HUES6 (cell line): ENCODE results near the gene GGCX.

Experiments
- H3K27ac ChIP-seq: 2 replicates; pipeline ENCODE4 v1.7.0; 2013; ENCODE audit warnings: low read depth, mild to moderate bottlenecking, low read length, inconsistent platforms
- H3K27me3 ChIP-seq: 2 replicates; pipeline ENCODE4 v1.6.1; 2013; ENCODE audit warnings: low read length; ENCODE audit not compliant: control insufficient read depth, insufficient read depth
- H3K36me3 ChIP-seq: 2 replicates; pipeline ENCODE4 v1.6.1; 2013; ENCODE audit warnings: low read length; ENCODE audit not compliant: control insufficient read depth, insufficient read depth
- H3K4me1 ChIP-seq: 2 replicates; pipeline ENCODE4 v1.6.1; 2013; ENCODE audit warnings: low read length; ENCODE audit not compliant: control insufficient read depth, insufficient read depth
- H3K4me3 ChIP-seq: 2 replicates; pipeline ENCODE4 v1.5.1; 2013; ENCODE audit warnings: low read depth, low read length
- H3K9ac ChIP-seq: one replicate; pipeline ENCODE4 v1.6.1; 2013; ENCODE audit warnings: mild to moderate bottlenecking, low read length
- H3K9me3 ChIP-seq: 2 replicates; pipeline ENCODE4 v1.6.1; 2013; ENCODE audit warnings: low read depth, low read length; ENCODE audit not compliant: control insufficient read depth, insufficient read depth

Gene GGCX

GRCh38 chr2:85591563-85591962 is 30.3 kb upstream of the GGCX start:
- no peaks in the 10 kb centered on the region; the same call in 1 of the 2 replicates for H3K4me1 ChIP-seq
- H3K27ac ChIP-seq: no peak overlapping the region
- H3K4me3 ChIP-seq: no peak overlapping the region
- H3K27me3 ChIP-seq: no peaks in the 10 kb centered on the region
- H3K9me3 ChIP-seq: no peaks in the 10 kb centered on the region
- peaks cover under 1% of the 10 kb centered on the region for H3K36me3 ChIP-seq
- no peak overlapping the region for H3K9ac ChIP-seq

- H3K27ac ChIP-seq: no peak overlapping the region
- H3K36me3 ChIP-seq: no peaks in the 10 kb centered on the region
- H3K4me3 ChIP-seq: no peak overlapping the region
- no peaks in the 10 kb centered on the region for H3K9me3 ChIP-seq
- no peaks in the 10 kb centered on the region; the same call in 1 of the 2 replicates for H3K27me3 ChIP-seq
- H3K9ac ChIP-seq: no peak overlapping the region
- H3K4me1 ChIP-seq: peaks cover under 1% of the 10 kb centered on the region; the same call in 1 of the 2 replicates
Observed at GRCh38 chr2:85590950-85591349, 29.7 kb upstream of the GGCX start.

GRCh38 chr2:85589982-85590791 is 28.9 kb upstream of the GGCX start:
- H3K27me3 ChIP-seq: peaks cover 1% of the 10 kb centered on the region; the same call in 1 of the 2 replicates
- H3K4me1 ChIP-seq: peaks cover 8% of the 10 kb centered on the region
- no peak overlapping the region for H3K27ac ChIP-seq
- no peaks in the 10 kb centered on the region for H3K9me3 ChIP-seq
- H3K36me3 ChIP-seq: no peaks in the 10 kb centered on the region
- no peak overlapping the region for H3K9ac ChIP-seq
- no peak overlapping the region for H3K4me3 ChIP-seq

- Histone ChIP-seq H3K36me3 (no peaks in the 10 kb centered on the region), H3K9me3 (no peaks in the 10 kb centered on the region), H3K27ac (no peak overlapping the region), H3K4me3 (no peak overlapping the region), H3K9ac (no peak overlapping the region), H3K4me1 (peaks cover 16% of the 10 kb centered on the region), H3K27me3 (peaks cover 10% of the 10 kb centered on the region; the same call in 1 of the 2 replicates)
Observed at GRCh38 chr2:85589181-85589580, 27.9 kb upstream of the GGCX start.

- H3K9ac ChIP-seq: no peak overlapping the region
- H3K27me3 ChIP-seq: peaks cover 16% of the 10 kb centered on the region; the same call in 1 of the 2 replicates
- no peaks in the 10 kb centered on the region for H3K9me3 ChIP-seq
- H3K27ac ChIP-seq: no peak overlapping the region
- no peak overlapping the region for H3K4me3 ChIP-seq
- no peaks in the 10 kb centered on the region; the same call in 1 of the 2 replicates for H3K36me3 ChIP-seq
- peaks cover 16% of the 10 kb centered on the region for H3K4me1 ChIP-seq
Observed at GRCh38 chr2:85588645-85589044, 27.4 kb upstream of the GGCX start.

- no peaks in the 10 kb centered on the region for H3K9me3 ChIP-seq
- H3K36me3 ChIP-seq: no peaks in the 10 kb centered on the region; the same call in 1 of the 2 replicates
- peaks cover 17% of the 10 kb centered on the region; the same call in 1 of the 2 replicates for H3K27me3 ChIP-seq
- H3K9ac ChIP-seq: no peak overlapping the region
- peaks cover 16% of the 10 kb centered on the region for H3K4me1 ChIP-seq
- no peak overlapping the region for H3K4me3 ChIP-seq
- H3K27ac ChIP-seq: no peak overlapping the region
Observed at GRCh38 chr2:85588236-85588635, 26.9 kb upstream of the GGCX start.

- no peak overlapping the region for H3K27ac ChIP-seq
- peaks cover 16% of the 10 kb centered on the region for H3K4me1 ChIP-seq
- peaks cover 17% of the 10 kb centered on the region; the same call in 1 of the 2 replicates for H3K27me3 ChIP-seq
Observed at GRCh38 chr2:85585781-85586105, 24.4 kb upstream of the GGCX start.

GRCh38 chr2:85584857-85585780 is 23.8 kb upstream of the GGCX start:
- peak overlapping the region; percentile 60 for H3K4me3 ChIP-seq
- H3K9ac ChIP-seq: peak overlapping the region; percentile 49
- H3K36me3 ChIP-seq: peaks cover 13% of the 10 kb centered on the region
- peak overlapping the region; percentile 41; the same call in 1 of the 2 replicates for H3K27ac ChIP-seq
- no peaks in the 10 kb centered on the region for H3K9me3 ChIP-seq
- peaks cover 17% of the 10 kb centered on the region; the same call in 1 of the 2 replicates for H3K27me3 ChIP-seq
- H3K4me1 ChIP-seq: peaks cover 19% of the 10 kb centered on the region

More at GRCh38 chr2:85585781-85586105, 24.4 kb upstream of the GGCX start:
- Histone ChIP-seq H3K36me3 (peaks cover 13% of the 10 kb centered on the region), H3K4me3 (no peak overlapping the region), H3K9me3 (no peaks in the 10 kb centered on the region), H3K9ac (no peak overlapping the region)

- peaks cover 26% of the 10 kb centered on the region for H3K4me1 ChIP-seq
- peak within 1 kb of the TSS; percentile 41; the same call in 1 of the 2 replicates for H3K27ac ChIP-seq
- H3K27me3 ChIP-seq: peaks cover 17% of the 10 kb centered on the region; the same call in 1 of the 2 replicates
- H3K36me3 ChIP-seq: peaks cover 13% of the 10 kb centered on the region
- peak within 1 kb of the TSS; percentile 60 for H3K4me3 ChIP-seq
- no peaks in the 10 kb centered on the region for H3K9me3 ChIP-seq
- H3K9ac ChIP-seq: peak within 1 kb of the TSS; percentile 49
Observed at GRCh38 chr2:85584354-85584856, 23.1 kb upstream of the GGCX start, which contains the start of gene VAMP5. TSS of gene VAMP5 (plus strand) at chr2:85584431. CDS start at chr2:85584491, 60 bp downstream.

- H3K9ac ChIP-seq: no peak overlapping the region
- no peak overlapping the region for H3K27ac ChIP-seq
- peak overlapping the region; percentile 60 for H3K4me3 ChIP-seq
- H3K4me1 ChIP-seq: peaks cover 32% of the 10 kb centered on the region
- H3K27me3 ChIP-seq: peaks cover 17% of the 10 kb centered on the region; the same call in 1 of the 2 replicates
- no peaks in the 10 kb centered on the region for H3K9me3 ChIP-seq
- peaks cover 13% of the 10 kb centered on the region for H3K36me3 ChIP-seq
Observed at GRCh38 chr2:85583667-85584353, 22.5 kb upstream of the GGCX start.
